Immature natural killer cell (primary cell): ENCODE results near the gene MMP2. TPM values are rescaled to one million over a fixed set of nuclear protein-coding genes. Genes with fewer than 3 reads are reported as not detected.

ENCODE experiments used
- DNase-seq, 3 donors: peaks; one replicate each; pipeline ENCODE4 v3.0.0; 2022; ENCODE audit warnings: mixed read lengths in 1 of 3
- H3K27ac Mint-ChIP-seq, 6 donors: one replicate each; pipeline ENCODE4 v1.8.0; 2020; ENCODE audit warnings: mixed read lengths in 6 of 6, mild to moderate bottlenecking in 5 of 6, inconsistent platforms in 4 of 6, moderate library complexity in 3 of 6
- H3K27me3 Mint-ChIP-seq, 3 donors: one replicate each; pipeline ENCODE4 v1.8.0; 2020 to 2021; ENCODE audit warnings: low read depth in 3 of 3, mild to moderate bottlenecking in 3 of 3, mixed read lengths in 3 of 3, moderate library complexity in 3 of 3, inconsistent platforms in 1 of 3
- H3K36me3 Mint-ChIP-seq, 3 donors: one replicate each; pipeline ENCODE4 v1.8.0; 2020; ENCODE audit warnings: mixed read lengths in 3 of 3, inconsistent platforms in 2 of 3, mild to moderate bottlenecking in 2 of 3
- H3K4me1 Mint-ChIP-seq, 2 donors: one replicate each; pipeline ENCODE4 v1.8.0; 2020; ENCODE audit warnings: inconsistent platforms in 2 of 2, mild to moderate bottlenecking in 2 of 2, mixed read lengths in 2 of 2, moderate library complexity in 1 of 2
- H3K4me3 Mint-ChIP-seq, 5 donors: one replicate each; pipeline ENCODE4 v1.8.0; 2020; ENCODE audit warnings: mild to moderate bottlenecking in 5 of 5, mixed read lengths in 5 of 5, inconsistent platforms in 3 of 5, moderate library complexity in 3 of 5
- H3K9me3 Mint-ChIP-seq, 6 donors: one replicate each; pipeline ENCODE4 v1.8.0; 2020; ENCODE audit warnings: mild to moderate bottlenecking in 6 of 6, mixed read lengths in 6 of 6, inconsistent platforms in 4 of 6, moderate library complexity in 3 of 6
- polyA plus RNA-seq, 3 donors: library from polyadenylated mRNA; unstranded; fragments of 300-500 nt; fragmentation: Illumina TruSeq; gene quantifications; one replicate each; pipeline ENCODE4 v1.2.3, GENCODE V29; 2021

MMP2 gene
- polyA plus RNA-seq, 3 donors from 2014 or later, result not detected

- DNase-seq, result no peak
- Mint-ChIP-seq H3K27ac (no peak overlapping the region), H3K4me3 (no peak overlapping the region)
Measured at GRCh38 chr16:55492756-55493380, 13.9 kb downstream of the MMP2 start.

GRCh38 chr16:55494994-55495421, 16.0 kb downstream of the MMP2 start:
- no peak overlapping the region for H3K27ac Mint-ChIP-seq

More at GRCh38 chr16:55492756-55493380, 13.9 kb downstream of the MMP2 start:
- Mint-ChIP-seq H3K27me3 (peaks cover 0 to 5% (median 3%) of the 10 kb centered on the region in 3 donors), H3K4me1 (no peaks in the 10 kb centered on the region), H3K36me3 (no peaks in the 10 kb centered on the region), H3K9me3 (no peaks in the 10 kb centered on the region)

DNA sequence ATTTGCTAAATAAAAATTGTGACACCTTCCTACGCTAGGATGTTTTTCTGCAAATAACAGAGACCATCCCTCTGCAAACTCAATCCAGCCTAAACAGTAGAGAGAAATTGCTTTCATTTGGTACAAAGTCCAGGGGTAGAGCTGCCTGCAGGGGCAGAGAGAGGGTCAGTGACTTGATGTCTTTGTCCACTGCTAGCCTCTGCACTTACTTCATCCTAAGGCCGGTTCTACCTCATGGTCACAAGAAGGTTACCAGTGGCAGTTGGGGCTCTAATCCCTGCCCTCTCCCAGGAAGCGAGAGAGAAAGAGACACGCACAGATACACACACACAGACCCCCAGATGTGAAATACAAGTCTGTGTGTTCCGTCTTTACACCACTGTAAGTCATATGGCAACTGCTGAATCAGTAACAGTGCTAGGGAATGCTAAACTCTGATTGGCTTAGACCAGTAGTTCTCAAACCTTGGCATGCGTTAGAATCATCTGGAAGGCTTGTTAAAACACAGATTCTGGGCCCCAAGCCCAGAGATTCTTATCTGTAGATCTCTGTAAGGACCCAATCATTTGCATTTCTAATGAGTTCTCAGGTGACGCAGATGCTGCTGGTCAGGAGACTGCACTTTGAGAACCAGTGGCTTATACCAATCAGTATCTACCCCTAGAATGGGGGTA, 16.8 kb downstream of the MMP2 start:
- no peaks in the 10 kb centered on the region for H3K9me3 Mint-ChIP-seq
- DNase-seq, result no peak
- no peaks in the 10 kb centered on the region for H3K4me1 Mint-ChIP-seq
- no peaks in the 10 kb centered on the region for H3K36me3 Mint-ChIP-seq
- H3K27me3 Mint-ChIP-seq, result peaks cover 0 to 3% (median 2%) of the 10 kb centered on the region in 3 donors
- no peak overlapping the region for H3K4me3 Mint-ChIP-seq
- H3K27ac Mint-ChIP-seq, result no peak overlapping the region

More at GRCh38 chr16:55494994-55495421, 16.0 kb downstream of the MMP2 start:
- no peaks in the 10 kb centered on the region for H3K9me3 Mint-ChIP-seq
- no peak for DNase-seq
- H3K27me3 Mint-ChIP-seq, result peaks cover 0 to 3% (median 2%) of the 10 kb centered on the region in 3 donors
- H3K36me3 Mint-ChIP-seq, result no peaks in the 10 kb centered on the region
- H3K4me1 Mint-ChIP-seq, result no peaks in the 10 kb centered on the region
- H3K4me3 Mint-ChIP-seq, result no peak overlapping the region

- Mint-ChIP-seq H3K36me3 (no peaks in the 10 kb centered on the region), H3K4me1 (no peaks in the 10 kb centered on the region), H3K4me3 (no peak overlapping the region), H3K9me3 (no peaks in the 10 kb centered on the region), H3K27me3 (peaks cover 0 to 4% (median 3%) of the 10 kb centered on the region in 3 donors), H3K27ac (no peak overlapping the region)
- DNase-seq, result no peak
Measured at GRCh38 chr16:55496509-55497145, 17.6 kb downstream of the MMP2 start.

DNA sequence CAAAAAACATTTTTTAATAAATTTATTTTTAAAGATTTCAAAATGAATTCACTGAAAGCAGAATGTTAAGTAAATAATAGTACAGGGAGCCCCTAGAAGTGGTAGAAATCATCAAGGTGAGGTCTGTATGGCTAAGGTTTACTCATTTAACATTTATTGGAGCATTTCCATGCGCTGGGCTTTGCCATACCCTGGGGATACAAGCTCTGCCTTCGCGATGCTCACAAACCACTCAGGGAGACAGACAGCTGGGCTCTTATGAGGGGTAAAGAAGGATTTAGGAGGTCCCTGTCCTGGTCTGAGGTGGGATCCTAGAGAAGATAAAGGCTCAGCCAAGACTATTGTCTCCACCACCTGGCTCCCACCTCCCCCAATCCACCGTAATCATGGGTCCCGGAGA, 18.6 kb downstream of the MMP2 start:
- Mint-ChIP-seq H3K36me3 (no peaks in the 10 kb centered on the region), H3K4me1 (no peaks in the 10 kb centered on the region), H3K27me3 (peaks cover 0 to 4% (median 3%) of the 10 kb centered on the region in 3 donors), H3K9me3 (no peaks in the 10 kb centered on the region), H3K4me3 (no peak overlapping the region), H3K27ac (no peak overlapping the region)
- no peak for DNase-seq

DNA sequence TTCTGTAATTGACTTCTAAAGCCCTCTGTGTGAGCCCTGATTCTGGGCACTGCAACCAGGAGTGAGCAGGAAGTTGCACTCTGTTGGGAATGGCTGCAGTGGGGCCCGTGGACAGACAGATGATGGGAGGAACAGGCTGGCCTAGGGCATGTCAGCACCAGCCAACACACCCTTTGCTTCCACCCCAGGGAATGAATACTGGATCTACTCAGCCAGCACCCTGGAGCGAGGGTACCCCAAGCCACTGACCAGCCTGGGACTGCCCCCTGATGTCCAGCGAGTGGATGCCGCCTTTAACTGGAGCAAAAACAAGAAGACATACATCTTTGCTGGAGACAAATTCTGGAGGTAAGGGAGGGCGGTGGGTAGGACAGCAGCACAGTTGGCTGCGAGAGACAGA, 19.1 kb downstream of the MMP2 start:
- H3K4me3 Mint-ChIP-seq, result no peak overlapping the region
- no peak for DNase-seq
- no peaks in the 10 kb centered on the region for H3K9me3 Mint-ChIP-seq
- H3K27me3 Mint-ChIP-seq, result peaks cover 0 to 4% (median 3%) of the 10 kb centered on the region in 3 donors
- no peak overlapping the region for H3K27ac Mint-ChIP-seq
- no peaks in the 10 kb centered on the region for H3K36me3 Mint-ChIP-seq
- H3K4me1 Mint-ChIP-seq, result no peaks in the 10 kb centered on the region

DNA sequence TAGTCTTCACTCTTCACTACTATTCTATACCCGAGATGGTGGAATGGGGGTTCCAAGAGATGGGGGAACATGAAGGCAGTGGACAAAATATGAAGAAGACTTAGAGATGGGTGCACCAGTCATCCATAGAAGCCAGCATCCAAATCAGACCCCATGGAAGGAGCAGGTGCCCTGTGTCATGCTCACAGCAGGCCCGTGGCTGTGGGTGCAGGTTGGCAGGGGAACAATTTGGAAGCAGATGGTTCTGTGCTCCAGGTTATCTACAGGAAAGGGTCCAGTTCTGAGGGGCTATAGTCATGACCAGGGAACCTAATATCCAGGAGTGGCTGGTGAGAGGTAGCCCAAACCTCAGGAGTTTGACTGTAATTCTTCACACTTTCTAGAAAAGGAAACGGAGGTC, 20.3 kb downstream of the MMP2 start:
- Mint-ChIP-seq H3K4me1 (no peaks in the 10 kb centered on the region), H3K36me3 (no peaks in the 10 kb centered on the region), H3K27me3 (peaks cover 0 to 3% (median 2%) of the 10 kb centered on the region in 3 donors), H3K27ac (no peak overlapping the region), H3K9me3 (no peaks in the 10 kb centered on the region), H3K4me3 (no peak overlapping the region)
- no peak for DNase-seq

GRCh38 chr16:55499951-55500529, 21.0 kb downstream of the MMP2 start:
- Mint-ChIP-seq H3K4me1 (no peaks in the 10 kb centered on the region), H3K36me3 (no peaks in the 10 kb centered on the region), H3K27ac (no peak overlapping the region), H3K4me3 (no peak overlapping the region), H3K9me3 (no peaks in the 10 kb centered on the region), H3K27me3 (peaks cover 0 to 3% (median 2%) of the 10 kb centered on the region in 3 donors)
- DNase-seq, result no peak

DNA sequence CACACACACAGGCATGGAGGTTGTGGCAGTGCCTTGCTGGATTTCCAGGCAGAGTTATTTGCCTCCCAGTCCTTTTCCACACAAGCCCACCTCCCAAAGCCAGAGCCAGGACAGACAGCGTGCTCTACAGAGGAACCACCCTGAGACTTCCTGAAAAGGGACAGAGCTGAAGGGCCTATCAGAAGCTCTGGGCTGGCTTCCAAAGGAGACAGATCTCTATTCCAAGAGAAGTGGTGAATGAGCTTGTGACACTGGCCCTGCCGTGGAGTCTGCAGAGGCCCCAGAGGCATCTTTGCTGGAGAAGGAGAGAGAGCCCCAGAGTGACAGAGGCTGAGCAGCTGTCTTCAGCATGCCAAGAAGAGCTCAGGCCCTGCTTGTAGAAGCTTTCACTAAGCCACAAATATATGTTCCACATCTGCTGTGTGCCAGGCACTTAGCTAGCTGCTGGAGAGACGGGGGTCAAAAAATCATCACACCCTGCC, 21.6 kb downstream of the MMP2 start:
- Mint-ChIP-seq H3K36me3 (no peaks in the 10 kb centered on the region), H3K27me3 (peaks cover 0 to 4% (median 3%) of the 10 kb centered on the region in 3 donors), H3K27ac (no peak overlapping the region), H3K4me3 (no peak overlapping the region), H3K9me3 (no peaks in the 10 kb centered on the region), H3K4me1 (no peaks in the 10 kb centered on the region)
- no peak for DNase-seq

- no peaks in the 10 kb centered on the region for H3K9me3 Mint-ChIP-seq
- DNase-seq, result no peak
- H3K4me3 Mint-ChIP-seq, result no peak overlapping the region
- H3K27me3 Mint-ChIP-seq, result peaks cover 3 to 8% (median 7%) of the 10 kb centered on the region in 3 donors
- no peak overlapping the region for H3K27ac Mint-ChIP-seq
- no peaks in the 10 kb centered on the region for H3K4me1 Mint-ChIP-seq
- H3K36me3 Mint-ChIP-seq, result no peaks in the 10 kb centered on the region
Measured at GRCh38 chr16:55501549-55502322, 22.7 kb downstream of the MMP2 start.

GRCh38 chr16:55502801-55503366, 23.9 kb downstream of the MMP2 start:
- Mint-ChIP-seq H3K36me3 (no peaks in the 10 kb centered on the region), H3K4me3 (no peak overlapping the region), H3K27ac (no peak overlapping the region), H3K27me3 (peaks cover 4 to 15% (median 5%) of the 10 kb centered on the region in 3 donors), H3K4me1 (no peaks in the 10 kb centered on the region), H3K9me3 (peaks cover 0 to 2% (median 0%) of the 10 kb centered on the region in 6 donors)
- DNase-seq, result no peak

DNA sequence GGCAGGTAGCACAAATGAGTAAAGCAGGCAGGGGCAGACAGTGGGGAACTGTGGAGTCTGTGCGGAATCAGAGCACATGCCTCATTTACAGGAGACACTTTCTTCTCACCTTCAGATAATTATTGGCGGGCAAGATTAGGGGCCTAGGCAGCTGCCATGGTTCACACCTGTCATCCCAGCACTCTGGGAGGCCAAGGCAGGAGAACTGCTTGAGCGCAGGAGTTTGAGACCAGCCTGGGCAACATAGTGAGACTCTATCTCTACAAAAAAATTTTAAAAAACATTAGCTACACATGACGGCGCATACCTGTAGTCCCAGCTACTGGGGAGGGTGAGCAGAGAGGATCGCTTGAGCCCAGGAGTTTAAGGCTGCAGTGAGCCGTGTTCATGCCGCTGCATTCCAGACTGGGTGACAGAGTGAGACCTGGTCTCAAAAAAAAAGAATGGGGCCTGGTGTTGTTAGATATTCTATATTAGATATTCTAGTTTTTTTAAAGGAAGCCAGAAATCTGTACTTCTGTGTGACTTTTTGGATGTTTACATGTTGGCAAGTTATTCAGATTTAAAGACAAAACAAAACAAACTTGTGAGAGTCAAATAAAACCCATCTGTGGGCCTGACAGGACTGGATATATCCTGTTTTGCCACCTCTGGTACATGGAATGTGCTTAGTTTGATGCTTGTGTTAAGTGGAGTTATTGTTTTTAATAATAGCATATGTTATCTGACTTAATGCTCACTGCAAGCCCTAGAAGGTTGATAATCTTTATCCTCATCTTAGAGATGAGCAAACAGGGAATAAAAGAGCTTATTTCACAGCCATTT, 24.9 kb downstream of the MMP2 start:
- Mint-ChIP-seq H3K27ac (no peak overlapping the region), H3K4me1 (peaks cover 3 to 4% of the 10 kb centered on the region in 2 donors), H3K27me3 (peaks cover 6 to 21% (median 10%) of the 10 kb centered on the region in 3 donors), H3K36me3 (no peaks in the 10 kb centered on the region), H3K4me3 (no peak overlapping the region), H3K9me3 (peaks cover 0 to 4% (median 0%) of the 10 kb centered on the region in 6 donors)
- DNase-seq, result no peak
